ENCODE measurements around the gene RANBP6. TPM values are rescaled to one million over a fixed set of nuclear protein-coding genes. Genes with fewer than 3 reads are reported as not detected.
A peak's percentile ranks its signal among the peaks of the same experiment; 100 is the strongest.

Gene RANBP6
- polyA plus RNA-seq, 1 of the 3 experiments (the other 2 are of a cell fraction), result 4.1 TPM

DNA sequence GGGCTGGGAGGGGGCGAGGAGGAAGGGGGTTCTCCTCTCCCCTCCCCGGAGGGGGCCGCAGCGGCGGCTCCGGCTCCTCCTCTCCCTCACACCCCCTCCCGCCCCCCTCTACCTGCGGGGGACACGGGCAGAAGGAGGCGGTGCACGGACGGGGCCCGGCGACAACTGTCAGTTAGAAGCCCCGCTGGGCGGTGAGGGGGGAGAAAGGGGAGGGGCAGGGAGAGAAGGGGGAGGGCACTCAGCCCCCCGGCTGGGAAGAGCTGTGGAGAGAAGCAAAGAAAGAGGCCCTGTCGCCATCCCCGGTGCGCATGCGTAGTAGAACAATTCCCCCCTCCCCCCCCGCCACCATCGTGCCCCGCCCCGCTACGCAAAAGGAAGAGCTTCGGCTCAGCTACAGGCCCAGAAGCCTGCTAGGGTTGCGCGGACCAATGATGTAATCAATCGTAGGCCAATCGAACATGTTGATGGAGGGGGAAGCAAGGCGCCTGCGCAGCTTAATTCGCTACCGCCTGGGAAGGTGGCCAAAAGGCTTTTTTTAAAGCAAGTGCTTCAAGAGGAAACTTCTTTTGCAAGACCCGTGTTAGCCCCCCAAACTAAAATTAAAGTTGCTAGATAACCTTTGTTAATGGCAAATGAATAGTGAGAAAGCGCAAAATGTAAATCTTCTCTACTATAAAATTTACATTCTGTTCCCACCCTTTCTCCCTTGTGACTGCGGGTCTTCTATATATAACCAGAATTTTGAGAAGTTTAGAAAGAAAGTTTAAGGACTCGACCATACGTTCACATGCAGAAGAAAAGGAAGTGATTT lies 7.0 kb downstream of the RANBP6 start:
- Histone ChIP-seq H3K9me3 (no peaks in the 10 kb centered on the region), H3K27ac (ENCODE audit: low read depth in 2 of 2, low read length in 1 of 2) (peak overlapping the region; percentile 85 to 90), H3K4me2 (peak overlapping the region; percentile 96), H3K4me1 (ENCODE audit: control insufficient read depth in 1 of 2, insufficient read depth in 2 of 2, low read depth in 1 of 2, low read length in 1 of 2) (peaks cover 9 to 10% of the 10 kb centered on the region in 2 experiments; a peak in 3 of 4 replicates), H3K9ac (peak overlapping the region; percentile 92), H3K36me3 (replicated peaks in 1 of 2; ENCODE audit: control insufficient read depth in 1 of 2, insufficient read depth in 2 of 2, low read length in 1 of 2) (peaks cover 37 to 54% of the 10 kb centered on the region in 2 experiments), H3K4me3 (ENCODE audit: low read depth in 2 of 2, low read length in 1 of 2) (peak overlapping the region; percentile 89), H2AFZ (ENCODE audit: low read depth) (peak overlapping the region; percentile 90), H3K79me2 (ENCODE audit: insufficient read depth) (peaks cover 88% of the 10 kb centered on the region), H4K20me1 (ENCODE audit: insufficient read depth) (peaks cover 41% of the 10 kb centered on the region), H3F3A (replicated peaks; ENCODE audit: insufficient read depth) (peaks cover 28% of the 10 kb centered on the region), H3K9me2 (no peaks in the 10 kb centered on the region), H3K27me3 (ENCODE audit: insufficient read depth) (no peaks in the 10 kb centered on the region)
- DNase-seq, result peak; percentile 91
- ChIA-PET POLR2A (interaction anchor here (0.6 to 1.3 kb wide), 3 partner anchors 25 to 405 kb away, joined by 3 read pairs; partner anchors contain the start of genes RIC1 and UHRF2), CTCF (interaction anchor here (0.6 to 2.7 kb wide), 2 partner anchors 15 to 16 kb away, joined by 3 to 11 read pairs; no protein-coding TSS in a partner anchor)
- 6% methylated on average over 13 of the region's 40 CpGs for WGBS (ENCODE audit: low lambda C conversion rate)
- TF ChIP-seq CHD2 (IDR thresholded peaks at IDR 0.05; ENCODE audit: low read length, partially characterized antibody), result peak; percentile 1
- no peak for TF ChIP-seq YY1 (IDR thresholded peaks at IDR 0.05; ENCODE audit: low read depth)
- TF ChIP-seq GATA2 (CRISPR knock-in tag; IDR thresholded peaks at IDR 0.05), result no peak
- TF ChIP-seq TEAD4 (IDR thresholded peaks at IDR 0.05; ENCODE audit: borderline replicate concordance, insufficient read depth), result no peak
- TF ChIP-seq, protein P1, sequence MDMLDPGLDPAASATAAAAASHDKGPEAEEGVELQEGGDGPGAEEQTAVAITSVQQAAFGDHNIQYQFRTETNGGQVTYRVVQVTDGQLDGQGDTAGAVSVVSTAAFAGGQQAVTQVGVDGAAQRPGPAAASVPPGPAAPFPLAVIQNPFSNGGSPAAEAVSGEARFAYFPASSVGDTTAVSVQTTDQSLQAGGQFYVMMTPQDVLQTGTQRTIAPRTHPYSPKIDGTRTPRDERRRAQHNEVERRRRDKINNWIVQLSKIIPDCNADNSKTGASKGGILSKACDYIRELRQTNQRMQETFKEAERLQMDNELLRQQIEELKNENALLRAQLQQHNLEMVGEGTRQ (IDR thresholded peaks at IDR 0.05; ENCODE audit: borderline replicate concordance, low read depth, low read length), result no peak
- TF ChIP-seq, protein P2, sequence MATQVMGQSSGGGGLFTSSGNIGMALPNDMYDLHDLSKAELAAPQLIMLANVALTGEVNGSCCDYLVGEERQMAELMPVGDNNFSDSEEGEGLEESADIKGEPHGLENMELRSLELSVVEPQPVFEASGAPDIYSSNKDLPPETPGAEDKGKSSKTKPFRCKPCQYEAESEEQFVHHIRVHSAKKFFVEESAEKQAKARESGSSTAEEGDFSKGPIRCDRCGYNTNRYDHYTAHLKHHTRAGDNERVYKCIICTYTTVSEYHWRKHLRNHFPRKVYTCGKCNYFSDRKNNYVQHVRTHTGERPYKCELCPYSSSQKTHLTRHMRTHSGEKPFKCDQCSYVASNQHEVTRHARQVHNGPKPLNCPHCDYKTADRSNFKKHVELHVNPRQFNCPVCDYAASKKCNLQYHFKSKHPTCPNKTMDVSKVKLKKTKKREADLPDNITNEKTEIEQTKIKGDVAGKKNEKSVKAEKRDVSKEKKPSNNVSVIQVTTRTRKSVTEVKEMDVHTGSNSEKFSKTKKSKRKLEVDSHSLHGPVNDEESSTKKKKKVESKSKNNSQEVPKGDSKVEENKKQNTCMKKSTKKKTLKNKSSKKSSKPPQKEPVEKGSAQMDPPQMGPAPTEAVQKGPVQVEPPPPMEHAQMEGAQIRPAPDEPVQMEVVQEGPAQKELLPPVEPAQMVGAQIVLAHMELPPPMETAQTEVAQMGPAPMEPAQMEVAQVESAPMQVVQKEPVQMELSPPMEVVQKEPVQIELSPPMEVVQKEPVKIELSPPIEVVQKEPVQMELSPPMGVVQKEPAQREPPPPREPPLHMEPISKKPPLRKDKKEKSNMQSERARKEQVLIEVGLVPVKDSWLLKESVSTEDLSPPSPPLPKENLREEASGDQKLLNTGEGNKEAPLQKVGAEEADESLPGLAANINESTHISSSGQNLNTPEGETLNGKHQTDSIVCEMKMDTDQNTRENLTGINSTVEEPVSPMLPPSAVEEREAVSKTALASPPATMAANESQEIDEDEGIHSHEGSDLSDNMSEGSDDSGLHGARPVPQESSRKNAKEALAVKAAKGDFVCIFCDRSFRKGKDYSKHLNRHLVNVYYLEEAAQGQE (IDR thresholded peaks at IDR 0.05; ENCODE audit: low read depth, low read length), result no peak
- no peak for TF ChIP-seq JUND (IDR thresholded peaks at IDR 0.05)
- TF ChIP-seq, protein P3, sequence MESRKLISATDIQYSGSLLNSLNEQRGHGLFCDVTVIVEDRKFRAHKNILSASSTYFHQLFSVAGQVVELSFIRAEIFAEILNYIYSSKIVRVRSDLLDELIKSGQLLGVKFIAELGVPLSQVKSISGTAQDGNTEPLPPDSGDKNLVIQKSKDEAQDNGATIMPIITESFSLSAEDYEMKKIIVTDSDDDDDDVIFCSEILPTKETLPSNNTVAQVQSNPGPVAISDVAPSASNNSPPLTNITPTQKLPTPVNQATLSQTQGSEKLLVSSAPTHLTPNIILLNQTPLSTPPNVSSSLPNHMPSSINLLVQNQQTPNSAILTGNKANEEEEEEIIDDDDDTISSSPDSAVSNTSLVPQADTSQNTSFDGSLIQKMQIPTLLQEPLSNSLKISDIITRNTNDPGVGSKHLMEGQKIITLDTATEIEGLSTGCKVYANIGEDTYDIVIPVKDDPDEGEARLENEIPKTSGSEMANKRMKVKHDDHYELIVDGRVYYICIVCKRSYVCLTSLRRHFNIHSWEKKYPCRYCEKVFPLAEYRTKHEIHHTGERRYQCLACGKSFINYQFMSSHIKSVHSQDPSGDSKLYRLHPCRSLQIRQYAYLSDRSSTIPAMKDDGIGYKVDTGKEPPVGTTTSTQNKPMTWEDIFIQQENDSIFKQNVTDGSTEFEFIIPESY (IDR thresholded peaks at IDR 0.05; ENCODE audit: borderline replicate concordance, low read depth), result no peak
- TF ChIP-seq, protein P4, sequence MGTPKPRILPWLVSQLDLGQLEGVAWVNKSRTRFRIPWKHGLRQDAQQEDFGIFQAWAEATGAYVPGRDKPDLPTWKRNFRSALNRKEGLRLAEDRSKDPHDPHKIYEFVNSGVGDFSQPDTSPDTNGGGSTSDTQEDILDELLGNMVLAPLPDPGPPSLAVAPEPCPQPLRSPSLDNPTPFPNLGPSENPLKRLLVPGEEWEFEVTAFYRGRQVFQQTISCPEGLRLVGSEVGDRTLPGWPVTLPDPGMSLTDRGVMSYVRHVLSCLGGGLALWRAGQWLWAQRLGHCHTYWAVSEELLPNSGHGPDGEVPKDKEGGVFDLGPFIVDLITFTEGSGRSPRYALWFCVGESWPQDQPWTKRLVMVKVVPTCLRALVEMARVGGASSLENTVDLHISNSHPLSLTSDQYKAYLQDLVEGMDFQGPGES (IDR thresholded peaks at IDR 0.05; ENCODE audit: low read depth, low read length), result no peak
- no peak for TF ChIP-seq EZH2phosphoT487 (IDR thresholded peaks at IDR 0.05; ENCODE audit: borderline replicate concordance, low read depth)
- TF ChIP-seq FOXM1 (IDR thresholded peaks at IDR 0.05; ENCODE audit: low read depth), result no peak
- TF ChIP-seq, protein P5, sequence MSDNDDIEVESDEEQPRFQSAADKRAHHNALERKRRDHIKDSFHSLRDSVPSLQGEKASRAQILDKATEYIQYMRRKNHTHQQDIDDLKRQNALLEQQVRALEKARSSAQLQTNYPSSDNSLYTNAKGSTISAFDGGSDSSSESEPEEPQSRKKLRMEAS (IDR thresholded peaks at IDR 0.05; ENCODE audit: low read depth), result no peak
- TF ChIP-seq SIN3A (IDR thresholded peaks at IDR 0.05; ENCODE audit: borderline replicate concordance, low read depth, low read length), result no peak; the same call in 1 of the 2 replicates
- TF ChIP-seq TAF1 (IDR thresholded peaks at IDR 0.05; ENCODE audit: borderline replicate concordance, low read depth, low read length), result peak; percentile 51; the same call in 1 of the 2 replicates
- TF ChIP-seq ELF1 (IDR thresholded peaks at IDR 0.05), result peak; percentile 60; the same call in 1 of the 2 replicates
- no peak for TF ChIP-seq SMC3 (IDR thresholded peaks at IDR 0.05; ENCODE audit: low read depth, low read length)
- TF ChIP-seq, protein P6, sequence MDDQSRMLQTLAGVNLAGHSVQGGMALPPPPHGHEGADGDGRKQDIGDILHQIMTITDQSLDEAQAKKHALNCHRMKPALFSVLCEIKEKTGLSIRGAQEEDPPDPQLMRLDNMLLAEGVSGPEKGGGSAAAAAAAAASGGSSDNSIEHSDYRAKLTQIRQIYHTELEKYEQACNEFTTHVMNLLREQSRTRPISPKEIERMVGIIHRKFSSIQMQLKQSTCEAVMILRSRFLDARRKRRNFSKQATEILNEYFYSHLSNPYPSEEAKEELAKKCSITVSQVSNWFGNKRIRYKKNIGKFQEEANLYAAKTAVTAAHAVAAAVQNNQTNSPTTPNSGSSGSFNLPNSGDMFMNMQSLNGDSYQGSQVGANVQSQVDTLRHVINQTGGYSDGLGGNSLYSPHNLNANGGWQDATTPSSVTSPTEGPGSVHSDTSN (IDR thresholded peaks at IDR 0.05), result peak; percentile 21; the same call in 1 of the 2 replicates
- TF ChIP-seq RAD21 (IDR thresholded peaks at IDR 0.05; ENCODE audit: low read length), result no peak
- peak; percentile 41; the same call in 1 of the 2 replicates for TF ChIP-seq NFIC (IDR thresholded peaks at IDR 0.05; ENCODE audit: borderline replicate concordance)
- TF ChIP-seq, protein P7, sequence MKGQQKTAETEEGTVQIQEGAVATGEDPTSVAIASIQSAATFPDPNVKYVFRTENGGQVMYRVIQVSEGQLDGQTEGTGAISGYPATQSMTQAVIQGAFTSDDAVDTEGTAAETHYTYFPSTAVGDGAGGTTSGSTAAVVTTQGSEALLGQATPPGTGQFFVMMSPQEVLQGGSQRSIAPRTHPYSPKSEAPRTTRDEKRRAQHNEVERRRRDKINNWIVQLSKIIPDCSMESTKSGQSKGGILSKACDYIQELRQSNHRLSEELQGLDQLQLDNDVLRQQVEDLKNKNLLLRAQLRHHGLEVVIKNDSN (IDR thresholded peaks at IDR 0.05; ENCODE audit: borderline replicate concordance, low read depth), result no peak
- TF ChIP-seq MEF2A (IDR thresholded peaks at IDR 0.05; ENCODE audit: borderline replicate concordance, low read depth), result no peak
- TF ChIP-seq TCF12 (IDR thresholded peaks at IDR 0.05), result no peak
